H9 (cell line): ENCODE results near the gene RELCH. TPM values are rescaled to one million over a fixed set of nuclear protein-coding genes. Genes with fewer than 3 reads are reported as not detected.

Experiments used
- DNase-seq: peaks from one replicate; pipeline ENCODE4 v3.0.0-alpha.2; 2017
- H2AFZ ChIP-seq: one replicate; pipeline ENCODE4 v1.6.1; 2013; ENCODE audit warnings: mild to moderate bottlenecking, low read length, control low read depth, moderate library complexity
- H2AK5ac ChIP-seq: 2 replicates; pipeline ENCODE4 v1.6.1; 2013; ENCODE audit warnings: low read length, control low read depth, mixed read lengths; ENCODE audit not compliant: insufficient read length
- H2BK120ac ChIP-seq: one replicate; pipeline ENCODE4 v1.6.1; 2013; ENCODE audit warnings: low read depth, mild to moderate bottlenecking, low read length, control low read depth, inconsistent platforms; ENCODE audit not compliant: poor library complexity, severe bottlenecking
- H2BK12ac ChIP-seq: 2 replicates; pipeline ENCODE4 v1.6.1; 2013; ENCODE audit warnings: low read length, control low read depth, mixed read lengths, low read depth; ENCODE audit not compliant: insufficient read length
- H2BK15ac ChIP-seq: 2 replicates; pipeline ENCODE4 v1.6.1; 2013; ENCODE audit warnings: low read depth, low read length, control low read depth
- H2BK20ac ChIP-seq: one replicate; pipeline ENCODE4 v1.6.1; 2013; ENCODE audit warnings: low read depth, mild to moderate bottlenecking, low read length, control low read depth, inconsistent platforms; ENCODE audit not compliant: poor library complexity, severe bottlenecking
- H2BK5ac ChIP-seq: 2 replicates; pipeline ENCODE4 v1.6.1; 2013; ENCODE audit warnings: low read length, control low read depth, mixed read lengths; ENCODE audit not compliant: insufficient read length
- H3K14ac ChIP-seq: 2 replicates; pipeline ENCODE4 v1.6.1; 2013; ENCODE audit warnings: low read length, control low read depth; ENCODE audit not compliant: insufficient read depth
- H3K18ac ChIP-seq: 2 replicates; pipeline ENCODE4 v1.6.1; 2013; ENCODE audit warnings: low read depth, mild to moderate bottlenecking, mixed read lengths, low read length, control low read depth; ENCODE audit not compliant: insufficient read length
- H3K23ac ChIP-seq: 2 replicates; pipeline ENCODE4 v1.6.1; 2013; ENCODE audit warnings: low read length, control low read depth, mixed read lengths, low read depth; ENCODE audit not compliant: insufficient read length
- H3K23me2 ChIP-seq: 2 replicates; pipeline ENCODE4 v1.6.1; 2013; ENCODE audit warnings: low read depth, mild to moderate bottlenecking, mixed read lengths, low read length, control low read depth; ENCODE audit not compliant: insufficient read length, poor library complexity, severe bottlenecking
- H3K27ac ChIP-seq: 2 replicates; pipeline ENCODE4 v1.5.1; 2013; ENCODE audit warnings: low read length, control low read depth, mixed read lengths, low read depth; ENCODE audit not compliant: insufficient read length
- H3K27me3 ChIP-seq: 2 replicates; pipeline ENCODE4 v1.6.1; 2013; ENCODE audit warnings: low read length, control low read depth, inconsistent platforms; ENCODE audit not compliant: insufficient read depth
- H3K4ac ChIP-seq: 2 replicates; pipeline ENCODE4 v1.6.1; 2013; ENCODE audit warnings: low read depth, mild to moderate bottlenecking, control low read depth, inconsistent platforms, low read length, moderate library complexity
- H3K4me1 ChIP-seq: 2 replicates; pipeline ENCODE4 v1.6.1; 2013; ENCODE audit warnings: low read length, control low read depth, inconsistent platforms; ENCODE audit not compliant: insufficient read depth
- H3K4me2 ChIP-seq: 2 replicates; pipeline ENCODE4 v1.6.1; 2013; ENCODE audit warnings: low read length, control low read depth, mixed read lengths; ENCODE audit not compliant: insufficient read length, insufficient read depth
- H3K56ac ChIP-seq: 2 replicates; pipeline ENCODE4 v1.6.1; 2013; ENCODE audit warnings: low read depth, mild to moderate bottlenecking, mixed read lengths, low read length, control low read depth; ENCODE audit not compliant: insufficient read length
- H3K79me1 ChIP-seq: 2 replicates; pipeline ENCODE4 v1.6.1; 2013; ENCODE audit warnings: low read depth, mild to moderate bottlenecking, moderate library complexity, low read length, control low read depth, inconsistent platforms; ENCODE audit not compliant: insufficient read depth, poor library complexity, severe bottlenecking
- H3K79me2 ChIP-seq: 2 replicates; pipeline ENCODE4 v1.6.1; 2013; ENCODE audit warnings: low read length, control low read depth, inconsistent platforms; ENCODE audit not compliant: insufficient read depth
- H3K9ac ChIP-seq: 2 replicates; pipeline ENCODE4 v1.6.1; 2013; ENCODE audit warnings: low read length, control low read depth, mixed read lengths; ENCODE audit not compliant: insufficient read length; ENCODE audit errors: extremely low read depth
- H3K9me3 ChIP-seq: one replicate; pipeline ENCODE4 v1.6.1; 2013; ENCODE audit warnings: low read depth, low read length, inconsistent platforms; ENCODE audit not compliant: control insufficient read depth
- H3T11ph ChIP-seq: one replicate; pipeline ENCODE4 v1.6.1; 2013; ENCODE audit warnings: mild to moderate bottlenecking, low read length, control low read depth, inconsistent platforms
- H4K20me1 ChIP-seq: one replicate; pipeline ENCODE4 v1.6.1; 2013; ENCODE audit not compliant: control insufficient read depth, insufficient read length, insufficient read depth
- H4K5ac ChIP-seq: 2 replicates; pipeline ENCODE4 v1.6.1; 2013; ENCODE audit warnings: low read depth, mild to moderate bottlenecking, mixed read lengths, low read length, control low read depth; ENCODE audit not compliant: insufficient read length
- H4K8ac ChIP-seq: replicated peaks from 2 replicates; pipeline ENCODE4 v1.6.1; 2013; ENCODE audit warnings: low read length, control low read depth, mixed read lengths, low read depth; ENCODE audit not compliant: insufficient read length
- H4K91ac ChIP-seq: 2 replicates; pipeline ENCODE4 v1.6.1; 2013; ENCODE audit warnings: low read depth, mild to moderate bottlenecking, moderate library complexity, mixed read lengths, low read length, control low read depth; ENCODE audit not compliant: insufficient read length
- H3K27ac Mint-ChIP-seq, 3 experiments: 2 replicates in 2 of 3; 3 replicates in 1 of 3; pipeline ENCODE4 v1.8.0; 2020 to 2021; ENCODE audit warnings: mixed read lengths in 3 of 3, mild to moderate bottlenecking in 1 of 3, moderate library complexity in 1 of 3
- H3K27me3 Mint-ChIP-seq: 2 replicates; pipeline ENCODE4 v1.8.0; 2021; ENCODE audit warnings: low read depth, mild to moderate bottlenecking, moderate library complexity, mixed read lengths
- H3K36me3 Mint-ChIP-seq, 3 experiments: 2 replicates in 2 of 3; 3 replicates in 1 of 3; pipeline ENCODE4 v1.8.0; 2020 to 2021; ENCODE audit warnings: low read depth in 3 of 3, mixed read lengths in 3 of 3; ENCODE audit not compliant: insufficient read depth in 1 of 3
- H3K4me1 Mint-ChIP-seq, 2 experiments: 2 replicates each; pipeline ENCODE4 v1.8.0; 2020; ENCODE audit warnings: mixed read lengths in 2 of 2
- H3K4me3 Mint-ChIP-seq, 2 experiments: 2 replicates in 1 of 2; 3 replicates in 1 of 2; pipeline ENCODE4 v1.8.0; 2020 to 2021; ENCODE audit warnings: mild to moderate bottlenecking in 2 of 2, mixed read lengths in 2 of 2, moderate library complexity in 1 of 2
- H3K9me3 Mint-ChIP-seq, 2 experiments: 2 replicates in 1 of 2; 3 replicates in 1 of 2; pipeline ENCODE4 v1.8.0; 2020; ENCODE audit warnings: mild to moderate bottlenecking in 2 of 2, mixed read lengths in 2 of 2, moderate library complexity in 1 of 2
- WGBS: extraction: QIAGEN DNeasy Blood & Tissue Kit; methylation state at CpG from one replicate; pipeline ENCODE4 v1.1.7; 2013; ENCODE audit warnings: missing lambda C conversion rate, low lambda C conversion rate, mixed read lengths; ENCODE audit not compliant: insufficient read length; ENCODE audit errors: extremely low coverage; 5-methylcytosine and 5-hydroxymethylcytosine counted together
- total RNA-seq: library from RNA; stranded (reverse); gene quantifications from 2 replicates; pipeline ENCODE4 v1.2.1, GENCODE V29; 2021
- TF ChIP-seq, protein P1 (sequence below): fragments of 200-600 bp; sonication (generic); conservative IDR thresholded peaks from 3 replicates; pipeline ENCODE4 v1.8.0; 2021; ENCODE audit warnings: antibody characterized with exemption, mild to moderate bottlenecking

Gene RELCH
- total RNA-seq, 1 experiment from 2014 or later = 32.3 TPM

DNA sequence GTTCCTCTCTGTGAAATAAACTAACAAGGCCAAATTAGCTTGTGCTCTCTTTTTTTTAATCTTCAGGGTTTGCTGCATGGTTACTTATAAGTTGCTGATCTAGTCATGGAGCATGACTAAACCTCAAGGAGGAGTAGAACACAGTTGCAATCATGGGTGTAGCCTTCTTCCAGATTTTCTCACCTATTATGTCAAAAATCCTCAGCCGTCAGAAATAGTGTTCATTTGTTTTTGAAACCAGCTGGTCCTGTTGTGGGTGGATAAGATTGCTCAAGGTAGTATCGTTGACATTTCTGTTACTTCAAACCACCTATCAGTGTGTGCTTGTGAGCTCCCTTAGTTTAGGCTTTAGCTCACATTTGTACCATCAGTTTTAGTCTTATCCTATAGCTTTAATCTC, 11.2 kb downstream of the RELCH start:
- DNase-seq = no peak
- H3K23me2 ChIP-seq = no peaks in the 10 kb centered on the region
- H3K4ac ChIP-seq = no peak overlapping the region
- no peak overlapping the region for H2AK5ac ChIP-seq
- no peak overlapping the region for H4K91ac ChIP-seq
- H3K9ac ChIP-seq = no peak overlapping the region
- Mint-ChIP-seq H3K4me3 (no peak overlapping the region), H3K27me3 (no peaks in the 10 kb centered on the region), H3K27ac (no peak overlapping the region; a peak in 1 of 7 replicates), H3K36me3 (no peaks in the 10 kb centered on the region; a peak in 1 of 7 replicates), H3K9me3 (no peaks in the 10 kb centered on the region), H3K4me1 (peaks cover 0 to under 1% of the 10 kb centered on the region in 2 experiments; a peak in 2 of 4 replicates)
- H3K9me3 ChIP-seq = no peaks in the 10 kb centered on the region
- TF ChIP-seq, protein P1, sequence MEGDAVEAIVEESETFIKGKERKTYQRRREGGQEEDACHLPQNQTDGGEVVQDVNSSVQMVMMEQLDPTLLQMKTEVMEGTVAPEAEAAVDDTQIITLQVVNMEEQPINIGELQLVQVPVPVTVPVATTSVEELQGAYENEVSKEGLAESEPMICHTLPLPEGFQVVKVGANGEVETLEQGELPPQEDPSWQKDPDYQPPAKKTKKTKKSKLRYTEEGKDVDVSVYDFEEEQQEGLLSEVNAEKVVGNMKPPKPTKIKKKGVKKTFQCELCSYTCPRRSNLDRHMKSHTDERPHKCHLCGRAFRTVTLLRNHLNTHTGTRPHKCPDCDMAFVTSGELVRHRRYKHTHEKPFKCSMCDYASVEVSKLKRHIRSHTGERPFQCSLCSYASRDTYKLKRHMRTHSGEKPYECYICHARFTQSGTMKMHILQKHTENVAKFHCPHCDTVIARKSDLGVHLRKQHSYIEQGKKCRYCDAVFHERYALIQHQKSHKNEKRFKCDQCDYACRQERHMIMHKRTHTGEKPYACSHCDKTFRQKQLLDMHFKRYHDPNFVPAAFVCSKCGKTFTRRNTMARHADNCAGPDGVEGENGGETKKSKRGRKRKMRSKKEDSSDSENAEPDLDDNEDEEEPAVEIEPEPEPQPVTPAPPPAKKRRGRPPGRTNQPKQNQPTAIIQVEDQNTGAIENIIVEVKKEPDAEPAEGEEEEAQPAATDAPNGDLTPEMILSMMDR = no peak
- H2BK5ac ChIP-seq = no peak overlapping the region
- no peak overlapping the region for H4K8ac ChIP-seq
- no peak overlapping the region for H2BK12ac ChIP-seq
- peaks cover 7% of the 10 kb centered on the region; the same call in 1 of the 2 replicates for H3K79me2 ChIP-seq
- H2BK120ac ChIP-seq = no peak overlapping the region
- no peak overlapping the region for H3K23ac ChIP-seq
- no peak overlapping the region for H3K14ac ChIP-seq
- no peak overlapping the region for H2BK15ac ChIP-seq
- H3T11ph ChIP-seq = no peak overlapping the region
- H4K5ac ChIP-seq = no peak overlapping the region
- peaks cover 6% of the 10 kb centered on the region for H3K79me1 ChIP-seq
- H3K4me1 ChIP-seq = no peaks in the 10 kb centered on the region
- no peak overlapping the region for H3K4me2 ChIP-seq
- no peaks in the 10 kb centered on the region for H4K20me1 ChIP-seq
- no CpG with 5 or more reads among the region's 2 CpGs for WGBS
- H2AFZ ChIP-seq = no peak overlapping the region
- H3K27me3 ChIP-seq = no peaks in the 10 kb centered on the region
- H3K27ac ChIP-seq = no peak overlapping the region
- no peak overlapping the region for H3K56ac ChIP-seq
- no peak overlapping the region for H3K18ac ChIP-seq
- no peak overlapping the region for H2BK20ac ChIP-seq
